Astrocyte of the spinal cord (primary cell): ENCODE data around the gene ADCY7.

Source experiments
- DNase-seq: peaks from one replicate; pipeline ENCODE4 v3.0.0; 2011; ENCODE audit warnings: low read depth, low spot score
- H3K4me3 ChIP-seq: 2 replicates; pipeline ENCODE4 v1.5.1; 2011; ENCODE audit warnings: low read depth, mild to moderate bottlenecking, low read length, moderate library complexity
- CTCF ChIP-seq: IDR thresholded peaks from 2 replicates; pipeline ENCODE4 v1.5.1; 2012; ENCODE audit warnings: low read depth, mild to moderate bottlenecking, low read length, inconsistent platforms
- in situ Hi-C: cut with HindIII; loops from 2 replicates; pipeline ENCODE4 v1.10.0; 2017; ENCODE audit warnings: low sequenced_read_pairs

Gene ADCY7

GRCh38 chr16:50266337-50267091 lies at the start of gene ADCY7:
ADCY7 (plus strand) TSS chr16:50266551; CDS start chr16:50288180, 21,629 bp downstream.
- in situ Hi-C loops, result no loop called here
- TF ChIP-seq CTCF, result no peak
- H3K4me3 ChIP-seq, result peak within 1 kb of the TSS; percentile 33
- peak; percentile 86 for DNase-seq

GRCh38 chr16:50219402-50219975 lies 46.9 kb upstream of the ADCY7 start:
- in situ Hi-C loops, result no loop called here
- TF ChIP-seq CTCF, result no peak
- no peak for DNase-seq
- H3K4me3 ChIP-seq, result no peak overlapping the region

- in situ Hi-C loops, result no loop called here
- H3K4me3 ChIP-seq, result no peak overlapping the region
- no peak for DNase-seq
- TF ChIP-seq CTCF, result no peak
These were observed 42.1 kb upstream of the ADCY7 start for GRCh38 chr16:50224286-50224685.

- TF ChIP-seq CTCF, result no peak
- H3K4me3 ChIP-seq, result no peak overlapping the region
- in situ Hi-C loops, result no loop called here
- no peak for DNase-seq
These were observed 39.2 kb upstream of the ADCY7 start for GRCh38 chr16:50227120-50227519.

GRCh38 chr16:50227665-50228064 lies 38.7 kb upstream of the ADCY7 start:
- in situ Hi-C loops, result no loop called here
- no peak overlapping the region for H3K4me3 ChIP-seq
- no peak for TF ChIP-seq CTCF
- DNase-seq, result no peak

- DNase-seq, result no peak
- in situ Hi-C loops, result no loop called here
These were observed 37.9 kb upstream of the ADCY7 start for GRCh38 chr16:50228364-50228868.

More at GRCh38 chr16:50228364-50228868, 37.9 kb upstream of the ADCY7 start:
- no peak for TF ChIP-seq CTCF
- no peak overlapping the region for H3K4me3 ChIP-seq
